ENCODE measurements around the gene NOP14. TPM values are rescaled to one million over a fixed set of nuclear protein-coding genes. Genes with fewer than 3 reads are reported as not detected.
A peak's percentile ranks its signal among the peaks of the same experiment; 100 is the strongest.

Gene NOP14
- total RNA-seq, 2 donors from 2014 or later = 6.6 to 21.0 TPM

GRCh38 chr4:2965262-2965661 is 2.1 kb upstream of the NOP14 start:
- H3K36me3 ChIP-seq = no peaks in the 10 kb centered on the region
- H3K4me1 ChIP-seq (ENCODE audit: control insufficient read depth in 1 of 2, low read depth in 2 of 2) = peaks cover 15 to 27% of the 10 kb centered on the region in 2 donors
- H3K9me3 ChIP-seq = no peaks in the 10 kb centered on the region
- H3K4me3 ChIP-seq = no peak overlapping the region
- no peak overlapping the region for H3K27ac ChIP-seq
- ATAC-seq (ENCODE audit: insufficient number of reproducible peaks, low FRiP score, low read depth) = no peak
- H3K27me3 ChIP-seq (replicated peaks; ENCODE audit: insufficient read depth) = no peaks in the 10 kb centered on the region
- TF ChIP-seq CTCF (IDR thresholded peaks at IDR 0.05) = no peak
- no peak for DNase-seq (ENCODE audit: low spot score)

GRCh38 chr4:2964706-2965258 is 1.6 kb upstream of the NOP14 start:
- Histone ChIP-seq H3K9me3 (no peaks in the 10 kb centered on the region), H3K27ac (no peak overlapping the region), H3K4me1 (ENCODE audit: control insufficient read depth in 1 of 2, low read depth in 2 of 2) (peaks cover 15 to 27% of the 10 kb centered on the region in 2 donors), H3K4me3 (peak overlapping the region; percentile 95), H3K36me3 (no peaks in the 10 kb centered on the region), H3K27me3 (replicated peaks; ENCODE audit: insufficient read depth) (no peaks in the 10 kb centered on the region)
- ATAC-seq (ENCODE audit: insufficient number of reproducible peaks, low FRiP score, low read depth) = no peak
- TF ChIP-seq CTCF (IDR thresholded peaks at IDR 0.05) = no peak
- DNase-seq (ENCODE audit: low spot score) = no peak

GRCh38 chr4:2963966-2964471 is 813 bp upstream of the NOP14 start:
- TF ChIP-seq CTCF (IDR thresholded peaks at IDR 0.05) = no peak
- peak overlapping the region; percentile 66 to 84 for H3K27ac ChIP-seq
- peak overlapping the region; percentile 95 for H3K4me3 ChIP-seq
- ATAC-seq (ENCODE audit: insufficient number of reproducible peaks, low FRiP score, low read depth) (peak; percentile 31), DNase-seq (ENCODE audit: low spot score) (peak; percentile 20)
- no peaks in the 10 kb centered on the region for H3K36me3 ChIP-seq
- H3K27me3 ChIP-seq (replicated peaks; ENCODE audit: insufficient read depth) = no peaks in the 10 kb centered on the region
- no peaks in the 10 kb centered on the region for H3K9me3 ChIP-seq
- peaks cover 15 to 27% of the 10 kb centered on the region in 2 donors for H3K4me1 ChIP-seq (ENCODE audit: control insufficient read depth in 1 of 2, low read depth in 2 of 2)

GRCh38 chr4:2962614-2963174 is 512 bp downstream of the NOP14 start:
- no peak for DNase-seq (ENCODE audit: low spot score)
- TF ChIP-seq CTCF (IDR thresholded peaks at IDR 0.05) = no peak
- peaks cover 15 to 35% of the 10 kb centered on the region in 2 donors for H3K4me1 ChIP-seq (ENCODE audit: control insufficient read depth in 1 of 2, low read depth in 2 of 2)

GRCh38 chr4:2961811-2962441 is 1.3 kb downstream of the NOP14 start:
- no peak for DNase-seq (ENCODE audit: low spot score)
- Histone ChIP-seq H3K4me3 (peak overlapping the region; percentile 95), H3K27ac (no peak overlapping the region), H3K4me1 (ENCODE audit: control insufficient read depth in 1 of 2, low read depth in 2 of 2) (peaks cover 15 to 35% of the 10 kb centered on the region in 2 donors), H3K9me3 (no peaks in the 10 kb centered on the region), H3K36me3 (peaks cover 5% of the 10 kb centered on the region), H3K27me3 (replicated peaks; ENCODE audit: insufficient read depth) (no peaks in the 10 kb centered on the region)
- no peak for ATAC-seq (ENCODE audit: insufficient number of reproducible peaks, low FRiP score, low read depth)
- TF ChIP-seq CTCF (IDR thresholded peaks at IDR 0.05) = no peak

More at GRCh38 chr4:2962614-2963174, 512 bp downstream of the NOP14 start:
- Histone ChIP-seq H3K36me3 (no peaks in the 10 kb centered on the region), H3K4me3 (peak overlapping the region; percentile 95), H3K9me3 (no peaks in the 10 kb centered on the region), H3K27me3 (replicated peaks; ENCODE audit: insufficient read depth) (no peaks in the 10 kb centered on the region), H3K27ac (peak overlapping the region; percentile 66 to 84)
- peak; percentile 7 for ATAC-seq (ENCODE audit: insufficient number of reproducible peaks, low FRiP score, low read depth)

All from thoracic aorta (tissue), 2 donors.